Astrocyte (in vitro differentiated cells and primary cell): ENCODE results near the gene ARSG. TPM values are rescaled to one million over a fixed set of nuclear protein-coding genes. Genes with fewer than 3 reads are reported as not detected.

Experiments
- DNase-seq: peaks from one replicate; pipeline ENCODE4 v3.0.0-alpha.2; 2010; ENCODE audit warnings: low read depth
- FAIRE-seq: peaks from 2 replicates; lab custom pipeline; 2011; peaks lifted over from hg19 to GRCh38; lab: Jason Lieb, UNC
- H2AFZ ChIP-seq: 2 replicates; pipeline ENCODE4 v1.6.0; 2012; ENCODE audit warnings: low read depth, low read length, inconsistent platforms
- H3K27ac ChIP-seq: 2 replicates; pipeline ENCODE4 v1.5.1; 2011; ENCODE audit warnings: low read depth, low read length, inconsistent platforms
- H3K27me3 ChIP-seq: 2 replicates; pipeline ENCODE4 v1.6.0; 2011; ENCODE audit warnings: low read length, inconsistent platforms; ENCODE audit not compliant: insufficient read depth
- H3K36me3 ChIP-seq: 2 replicates; pipeline ENCODE4 v1.5.1; 2011; ENCODE audit warnings: low read length, inconsistent platforms; ENCODE audit not compliant: insufficient read depth
- H3K4me1 ChIP-seq: 2 replicates; pipeline ENCODE4 v1.5.1; 2011; ENCODE audit warnings: low read length, inconsistent platforms; ENCODE audit not compliant: insufficient read depth
- H3K4me2 ChIP-seq: 2 replicates; pipeline ENCODE4 v1.6.0; 2012; ENCODE audit warnings: low read length, inconsistent platforms
- H3K4me3 ChIP-seq: 2 replicates; pipeline ENCODE4 v1.5.1; 2011; ENCODE audit warnings: low read depth, mild to moderate bottlenecking, low read length, inconsistent platforms; ENCODE audit not compliant: insufficient read depth
- H3K79me2 ChIP-seq: 2 replicates; pipeline ENCODE4 v1.6.0; 2012; ENCODE audit warnings: mild to moderate bottlenecking, low read length, inconsistent platforms; ENCODE audit not compliant: insufficient read depth
- H3K9ac ChIP-seq: 2 replicates; pipeline ENCODE4 v1.6.0; 2012; ENCODE audit warnings: mild to moderate bottlenecking, low read length, inconsistent platforms
- H3K9me3 ChIP-seq: 2 replicates; pipeline ENCODE4 v1.5.1; 2012; ENCODE audit warnings: low read depth, mild to moderate bottlenecking, low read length, inconsistent platforms; ENCODE audit not compliant: insufficient read depth
- H4K20me1 ChIP-seq: 2 replicates; pipeline ENCODE4 v1.6.0; 2012; ENCODE audit warnings: low read length, inconsistent platforms; ENCODE audit not compliant: insufficient read depth
- H3K27ac Mint-ChIP-seq: one replicate; pipeline ENCODE4 v1.8.0; 2021; ENCODE audit warnings: mild to moderate bottlenecking, mixed read lengths; ENCODE audit not compliant: unreplicated experiment
- H3K27me3 Mint-ChIP-seq: one replicate; pipeline ENCODE4 v1.8.0; 2021; ENCODE audit warnings: low read depth, mixed read lengths; ENCODE audit not compliant: unreplicated experiment
- H3K36me3 Mint-ChIP-seq: one replicate; pipeline ENCODE4 v1.8.0; 2021; ENCODE audit warnings: low read depth, mixed read lengths; ENCODE audit not compliant: unreplicated experiment
- H3K4me1 Mint-ChIP-seq: one replicate; pipeline ENCODE4 v1.8.0; 2021; ENCODE audit warnings: low read depth, mixed read lengths; ENCODE audit not compliant: unreplicated experiment
- H3K4me3 Mint-ChIP-seq: one replicate; pipeline ENCODE4 v1.8.0; 2021; ENCODE audit warnings: mild to moderate bottlenecking, moderate library complexity, mixed read lengths; ENCODE audit not compliant: unreplicated experiment
- H3K9me3 Mint-ChIP-seq: one replicate; pipeline ENCODE4 v1.8.0; 2021; ENCODE audit warnings: mild to moderate bottlenecking, mixed read lengths; ENCODE audit not compliant: unreplicated experiment
- CTCF ChIP-seq: IDR thresholded peaks from 2 replicates; pipeline ENCODE4 v1.5.1; 2011; ENCODE audit warnings: low read depth, mild to moderate bottlenecking, inconsistent platforms, low read length, moderate library complexity; ENCODE audit not compliant: insufficient read depth
- EZH2 ChIP-seq: IDR thresholded peaks from 2 replicates; pipeline ENCODE4 v1.6.1; 2012; ENCODE audit warnings: mild to moderate bottlenecking, low read length, inconsistent platforms; ENCODE audit not compliant: insufficient read depth
- total RNA-seq: library from RNA; stranded (reverse); gene quantifications from 2 replicates; pipeline ENCODE4 v1.2.1, GENCODE V29; 2021

ARSG gene
- total RNA-seq, 1 donor from 2014 or later, result 2.6 TPM

DNA sequence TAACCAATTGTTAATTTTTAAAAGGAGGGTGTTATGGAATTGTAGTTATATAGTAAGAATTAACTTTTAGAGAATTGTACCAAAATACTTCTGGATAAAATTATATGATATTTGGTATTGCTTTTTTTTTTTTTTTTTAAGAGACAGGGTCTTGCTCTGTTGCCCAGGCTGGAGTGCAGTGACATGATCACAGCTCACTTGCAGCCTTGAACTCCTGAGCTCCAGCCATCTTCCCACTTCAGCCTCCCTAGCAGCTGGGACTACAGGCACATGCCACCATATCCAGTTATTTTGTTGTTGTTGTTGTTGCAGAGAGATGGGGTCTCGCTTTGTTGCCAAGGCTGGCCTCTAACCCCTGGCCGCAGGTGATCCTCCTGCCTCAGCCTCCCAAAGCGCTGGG lies 8.5 kb downstream of the ARSG start:
- H3K9ac ChIP-seq, result no peak overlapping the region
- no peak overlapping the region for H3K4me3 Mint-ChIP-seq
- H3K36me3 ChIP-seq, result no peaks in the 10 kb centered on the region
- H3K4me1 ChIP-seq, result peaks cover 9% of the 10 kb centered on the region
- H3K4me1 Mint-ChIP-seq, result no peaks in the 10 kb centered on the region
- H3K79me2 ChIP-seq, result no peaks in the 10 kb centered on the region
- FAIRE-seq, result no peak
- no peak overlapping the region for H3K4me2 ChIP-seq
- no peak overlapping the region for H3K27ac Mint-ChIP-seq
- H4K20me1 ChIP-seq, result no peaks in the 10 kb centered on the region
- H3K27me3 ChIP-seq, result no peaks in the 10 kb centered on the region
- H3K4me3 ChIP-seq, result no peak overlapping the region
- H3K9me3 Mint-ChIP-seq, result peaks cover 6% of the 10 kb centered on the region
- H3K27me3 Mint-ChIP-seq, result peaks cover 13% of the 10 kb centered on the region
- H2AFZ ChIP-seq, result no peak overlapping the region
- H3K9me3 ChIP-seq, result no peaks in the 10 kb centered on the region
- TF ChIP-seq CTCF (no peak), EZH2 (no peak)
- no peak overlapping the region for H3K27ac ChIP-seq
- no peaks in the 10 kb centered on the region for H3K36me3 Mint-ChIP-seq
- DNase-seq, result no peak

- no peak for TF ChIP-seq EZH2
- TF ChIP-seq CTCF, result no peak
- Histone ChIP-seq H3K36me3 (no peaks in the 10 kb centered on the region), H3K79me2 (no peaks in the 10 kb centered on the region), H3K4me2 (peak overlapping the region; percentile 19), H3K9me3 (no peaks in the 10 kb centered on the region), H3K9ac (no peak overlapping the region), H3K27me3 (no peaks in the 10 kb centered on the region), H3K27ac (no peak overlapping the region), H4K20me1 (no peaks in the 10 kb centered on the region), H3K4me3 (no peak overlapping the region), H3K4me1 (peaks cover 9% of the 10 kb centered on the region), H2AFZ (no peak overlapping the region)
- DNase-seq (no peak), FAIRE-seq (no peak)
- H3K27me3 Mint-ChIP-seq, result peaks cover 7% of the 10 kb centered on the region
- H3K9me3 Mint-ChIP-seq, result peaks cover 8% of the 10 kb centered on the region
- no peak overlapping the region for H3K4me3 Mint-ChIP-seq
- H3K4me1 Mint-ChIP-seq, result no peaks in the 10 kb centered on the region
- no peak overlapping the region for H3K27ac Mint-ChIP-seq
- H3K36me3 Mint-ChIP-seq, result no peaks in the 10 kb centered on the region
Observed at GRCh38 chr17:68301438-68301959, 10.2 kb downstream of the ARSG start.

DNA sequence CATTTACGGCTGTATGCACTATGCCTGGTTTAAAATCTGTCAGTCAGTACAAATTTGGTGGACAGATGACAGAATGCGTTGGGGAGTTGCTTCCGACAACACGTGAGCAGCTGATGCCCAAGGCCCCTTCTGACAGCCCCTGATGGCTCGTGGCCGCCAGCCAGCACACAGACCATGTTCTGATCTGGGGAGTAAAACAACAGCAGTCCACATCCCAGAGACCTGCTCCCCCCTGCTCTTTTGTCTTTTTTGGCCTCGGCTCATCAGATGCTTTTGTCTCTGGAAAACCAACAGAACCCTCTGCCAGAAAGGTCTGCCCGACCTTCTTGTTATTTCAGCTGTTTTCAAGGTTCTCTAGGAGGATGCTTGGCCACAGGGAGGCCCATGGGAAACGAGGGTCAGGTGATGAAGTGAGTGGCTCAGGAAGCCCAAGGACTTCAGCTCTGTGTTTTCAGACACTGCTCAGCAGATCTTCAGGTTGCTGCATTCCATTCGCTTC lies 10.8 kb downstream of the ARSG start:
- H3K4me3 ChIP-seq, result no peak overlapping the region
- H3K4me1 Mint-ChIP-seq, result no peaks in the 10 kb centered on the region
- no peak overlapping the region for H3K4me3 Mint-ChIP-seq
- no peak overlapping the region for H3K27ac ChIP-seq
- peak; percentile 47 for DNase-seq
- no peak for FAIRE-seq
- no peaks in the 10 kb centered on the region for H3K79me2 ChIP-seq
- no peaks in the 10 kb centered on the region for H3K27me3 ChIP-seq
- no peak for TF ChIP-seq CTCF
- no peak for TF ChIP-seq EZH2
- peaks cover 7% of the 10 kb centered on the region for H3K27me3 Mint-ChIP-seq
- no peak overlapping the region for H3K9ac ChIP-seq
- H3K9me3 ChIP-seq, result no peaks in the 10 kb centered on the region
- H3K27ac Mint-ChIP-seq, result no peak overlapping the region
- no peaks in the 10 kb centered on the region for H4K20me1 ChIP-seq
- peaks cover 8% of the 10 kb centered on the region for H3K9me3 Mint-ChIP-seq
- peak overlapping the region; percentile 19 for H3K4me2 ChIP-seq
- peaks cover 1% of the 10 kb centered on the region for H3K36me3 Mint-ChIP-seq
- peaks cover 9% of the 10 kb centered on the region for H3K4me1 ChIP-seq
- peak overlapping the region; percentile 21 for H2AFZ ChIP-seq
- H3K36me3 ChIP-seq, result no peaks in the 10 kb centered on the region
